Trophoblast cell (in vitro differentiated cells and primary cell): ENCODE measurements around the gene SERINC2.

Experiments
- DNase-seq, 2 donors: peaks; one replicate each; pipeline ENCODE4 v3.0.0-alpha.2; 2016
- H2AFZ ChIP-seq: 2 replicates; pipeline ENCODE4 v1.6.1; 2013; ENCODE audit warnings: low read length, moderate library complexity, mild to moderate bottlenecking; ENCODE audit not compliant: insufficient read depth, poor library complexity
- H2AK5ac ChIP-seq: 2 replicates; pipeline ENCODE4 v1.6.1; 2013; ENCODE audit warnings: mild to moderate bottlenecking, low read length
- H2BK120ac ChIP-seq: 2 replicates; pipeline ENCODE4 v1.6.1; 2013; ENCODE audit warnings: low read length, mild to moderate bottlenecking, moderate library complexity; ENCODE audit not compliant: insufficient read depth, poor library complexity
- H2BK12ac ChIP-seq: 2 replicates; pipeline ENCODE4 v1.6.1; 2013; ENCODE audit warnings: mild to moderate bottlenecking, low read length, moderate library complexity
- H2BK5ac ChIP-seq: 2 replicates; pipeline ENCODE4 v1.6.1; 2013; ENCODE audit warnings: low read length, low read depth, moderate library complexity, mild to moderate bottlenecking; ENCODE audit not compliant: poor library complexity
- H3K14ac ChIP-seq: 2 replicates; pipeline ENCODE4 v1.6.1; 2013; ENCODE audit warnings: mild to moderate bottlenecking, low read length
- H3K18ac ChIP-seq: 2 replicates; pipeline ENCODE4 v1.6.1; 2013; ENCODE audit warnings: mild to moderate bottlenecking, low read length
- H3K23ac ChIP-seq: 2 replicates; pipeline ENCODE4 v1.6.1; 2013; ENCODE audit warnings: low read length
- H3K27ac ChIP-seq: 2 replicates; pipeline ENCODE4 v1.5.1; 2013; ENCODE audit warnings: low read depth, mild to moderate bottlenecking, inconsistent platforms, low read length, moderate library complexity
- H3K27me3 ChIP-seq: 2 replicates; pipeline ENCODE4 v1.6.1; 2013; ENCODE audit warnings: inconsistent platforms, mild to moderate bottlenecking, low read length, moderate library complexity; ENCODE audit not compliant: insufficient read depth
- H3K36me3 ChIP-seq, 2 experiments: 1 replicate in 1 of 2; 2 replicates in 1 of 2; pipeline ENCODE4 v1.6.1; 2013; ENCODE audit warnings: low read length in 2 of 2, mild to moderate bottlenecking in 2 of 2, moderate library complexity in 1 of 2; ENCODE audit not compliant: insufficient read depth in 2 of 2, control insufficient read depth in 1 of 2
- H3K4ac ChIP-seq: 2 replicates; pipeline ENCODE4 v1.6.1; 2013; ENCODE audit warnings: low read depth, mild to moderate bottlenecking, low read length, moderate library complexity
- H3K4me1 ChIP-seq, 2 experiments: 1 replicate in 1 of 2; 2 replicates in 1 of 2; pipeline ENCODE4 v1.6.1; 2013; ENCODE audit warnings: low read length in 2 of 2, mild to moderate bottlenecking in 2 of 2, moderate library complexity in 1 of 2; ENCODE audit not compliant: insufficient read depth in 2 of 2, control insufficient read depth in 1 of 2
- H3K4me2 ChIP-seq: 2 replicates; pipeline ENCODE4 v1.6.1; 2013; ENCODE audit warnings: inconsistent platforms, mild to moderate bottlenecking, low read length, moderate library complexity
- H3K4me3 ChIP-seq: 2 replicates; pipeline ENCODE4 v1.5.1; 2013; ENCODE audit warnings: mild to moderate bottlenecking, low read depth, low read length, inconsistent platforms
- H3K79me1 ChIP-seq: one replicate; pipeline ENCODE4 v1.6.1; 2013; ENCODE audit warnings: low read length
- H3K79me2 ChIP-seq: 2 replicates; pipeline ENCODE4 v1.6.1; 2013; ENCODE audit warnings: low read length, mild to moderate bottlenecking; ENCODE audit not compliant: control insufficient read depth, insufficient read depth, poor library complexity
- H3K9ac ChIP-seq: 2 replicates; pipeline ENCODE4 v1.6.1; 2013; ENCODE audit warnings: mild to moderate bottlenecking, low read length
- H3K9me3 ChIP-seq: 2 replicates; pipeline ENCODE4 v1.6.1; 2013; ENCODE audit warnings: low read depth, mild to moderate bottlenecking, control low read depth, inconsistent platforms, low read length; ENCODE audit not compliant: insufficient read depth
- H4K12ac ChIP-seq: 2 replicates; pipeline ENCODE4 v1.6.1; 2013; ENCODE audit warnings: low read depth, mild to moderate bottlenecking, low read length, moderate library complexity
- H4K8ac ChIP-seq: 2 replicates; pipeline ENCODE4 v1.6.1; 2013; ENCODE audit warnings: low read depth, mild to moderate bottlenecking, low read length, moderate library complexity
- H4K91ac ChIP-seq: one replicate; pipeline ENCODE4 v1.6.1; 2013; ENCODE audit warnings: low read depth, mild to moderate bottlenecking, low read length, moderate library complexity
- WGBS: extraction: QIAGEN DNeasy Blood & Tissue Kit; methylation state at CpG from one replicate; pipeline ENCODE4 v1.1.7; 2013; ENCODE audit warnings: missing lambda C conversion rate; ENCODE audit not compliant: insufficient read length, insufficient coverage; ENCODE audit errors: extremely low coverage; 5-methylcytosine and 5-hydroxymethylcytosine counted together

The SERINC2 gene

DNA sequence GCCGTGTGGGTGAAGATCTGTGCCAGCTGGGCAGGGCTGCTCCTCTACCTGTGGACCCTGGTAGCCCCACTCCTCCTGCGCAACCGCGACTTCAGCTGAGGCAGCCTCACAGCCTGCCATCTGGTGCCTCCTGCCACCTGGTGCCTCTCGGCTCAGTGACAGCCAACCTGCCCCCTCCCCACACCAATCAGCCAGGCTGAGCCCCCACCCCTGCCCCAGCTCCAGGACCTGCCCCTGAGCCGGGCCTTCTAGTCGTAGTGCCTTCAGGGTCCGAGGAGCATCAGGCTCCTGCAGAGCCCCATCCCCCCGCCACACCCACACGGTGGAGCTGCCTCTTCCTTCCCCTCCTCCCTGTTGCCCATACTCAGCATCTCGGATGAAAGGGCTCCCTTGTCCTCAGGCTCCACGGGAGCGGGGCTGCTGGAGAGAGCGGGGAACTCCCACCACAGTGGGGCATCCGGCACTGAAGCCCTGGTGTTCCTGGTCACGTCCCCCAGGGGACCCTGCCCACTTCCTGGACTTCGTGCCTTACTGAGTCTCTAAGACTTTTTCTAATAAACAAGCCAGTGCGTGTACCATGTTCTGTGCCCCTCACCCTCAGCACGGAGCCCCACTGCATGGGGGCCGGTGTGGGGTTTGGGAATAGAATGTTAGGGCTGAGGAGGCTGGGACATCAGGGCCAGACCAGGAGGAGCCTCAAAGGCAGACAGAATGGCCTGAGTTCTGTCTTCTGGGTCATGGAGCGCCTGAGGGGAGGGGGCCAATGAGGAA is 21.3 kb downstream of the SERINC2 start:
- Histone ChIP-seq H4K8ac (no peak overlapping the region), H2AFZ (no peak overlapping the region), H3K4ac (no peak overlapping the region), H3K18ac (no peak overlapping the region), H2BK12ac (no peak overlapping the region), H3K27me3 (no peaks in the 10 kb centered on the region), H3K36me3 (peaks cover 24 to 34% of the 10 kb centered on the region in 2 experiments), H3K23ac (no peak overlapping the region), H3K79me2 (no peaks in the 10 kb centered on the region), H4K12ac (no peak overlapping the region), H2BK120ac (no peak overlapping the region), H4K91ac (no peak overlapping the region), H3K9me3 (peaks cover 2% of the 10 kb centered on the region), H3K79me1 (peaks cover 5% of the 10 kb centered on the region), H3K4me2 (no peak overlapping the region), H2BK5ac (no peak overlapping the region), H3K27ac (no peak overlapping the region), H3K4me1 (no peaks in the 10 kb centered on the region), H2AK5ac (no peak overlapping the region), H3K4me3 (no peak overlapping the region), H3K9ac (no peak overlapping the region), H3K14ac (no peak overlapping the region)
- no CpG with 5 or more reads among the region's 21 CpGs for WGBS
- DNase-seq: no peak

GRCh38 chr1:31434979-31435378 is 22.0 kb downstream of the SERINC2 start:
- no peak overlapping the region for H3K4ac ChIP-seq
- H3K14ac ChIP-seq: no peak overlapping the region
- H2BK12ac ChIP-seq: no peak overlapping the region
- no peak for DNase-seq
- H3K36me3 ChIP-seq: peaks cover 18 to 28% of the 10 kb centered on the region in 2 experiments
- no peak overlapping the region for H2AK5ac ChIP-seq
- no peak overlapping the region for H2BK120ac ChIP-seq
- H3K4me2 ChIP-seq: no peak overlapping the region
- H3K9me3 ChIP-seq: no peaks in the 10 kb centered on the region
- H3K4me1 ChIP-seq: no peaks in the 10 kb centered on the region
- H3K79me2 ChIP-seq: no peaks in the 10 kb centered on the region
- no peak overlapping the region for H4K12ac ChIP-seq
- no peaks in the 10 kb centered on the region for H3K27me3 ChIP-seq
- H3K79me1 ChIP-seq: peaks cover 5% of the 10 kb centered on the region
- no peak overlapping the region for H3K23ac ChIP-seq
- H3K18ac ChIP-seq: no peak overlapping the region
- no peak overlapping the region for H4K91ac ChIP-seq
- H2AFZ ChIP-seq: no peak overlapping the region
- H3K9ac ChIP-seq: no peak overlapping the region
- H3K4me3 ChIP-seq: no peak overlapping the region
- no CpG with 5 or more reads among the region's 12 CpGs for WGBS
- H4K8ac ChIP-seq: no peak overlapping the region
- no peak overlapping the region for H2BK5ac ChIP-seq
- H3K27ac ChIP-seq: no peak overlapping the region

GRCh38 chr1:31435471-31436409 is 22.7 kb downstream of the SERINC2 start:
- Histone ChIP-seq H3K9me3 (no peaks in the 10 kb centered on the region), H4K91ac (no peak overlapping the region), H3K4ac (no peak overlapping the region), H3K4me2 (no peak overlapping the region), H2BK120ac (no peak overlapping the region), H3K4me3 (no peak overlapping the region), H3K23ac (no peak overlapping the region), H3K14ac (no peak overlapping the region), H2BK12ac (no peak overlapping the region), H3K9ac (no peak overlapping the region), H4K12ac (no peak overlapping the region), H2BK5ac (no peak overlapping the region), H3K36me3 (peaks cover 18 to 28% of the 10 kb centered on the region in 2 experiments), H2AFZ (no peak overlapping the region), H3K79me1 (peaks cover 5% of the 10 kb centered on the region), H2AK5ac (no peak overlapping the region), H3K18ac (no peak overlapping the region), H3K4me1 (no peaks in the 10 kb centered on the region), H3K27me3 (no peaks in the 10 kb centered on the region), H3K27ac (no peak overlapping the region), H3K79me2 (no peaks in the 10 kb centered on the region), H4K8ac (no peak overlapping the region)
- DNase-seq: no peak
- no CpG with 5 or more reads among the region's 13 CpGs for WGBS

- H3K79me2 ChIP-seq: no peaks in the 10 kb centered on the region
- H3K4me3 ChIP-seq: no peak overlapping the region
- H2BK12ac ChIP-seq: no peak overlapping the region
- H2AK5ac ChIP-seq: no peak overlapping the region
- no peak overlapping the region for H3K18ac ChIP-seq
- H3K36me3 ChIP-seq: peaks cover 18 to 21% of the 10 kb centered on the region in 2 experiments
- H2AFZ ChIP-seq: no peak overlapping the region
- H3K27ac ChIP-seq: no peak overlapping the region
- H2BK5ac ChIP-seq: no peak overlapping the region
- H3K4me2 ChIP-seq: no peak overlapping the region
- H4K91ac ChIP-seq: no peak overlapping the region
- peaks cover 3% of the 10 kb centered on the region for H3K79me1 ChIP-seq
- no peak for DNase-seq
- no peaks in the 10 kb centered on the region for H3K27me3 ChIP-seq
- no peak overlapping the region for H3K4ac ChIP-seq
- peaks cover 0 to under 1% of the 10 kb centered on the region in 2 experiments for H3K4me1 ChIP-seq
- H3K9me3 ChIP-seq: no peaks in the 10 kb centered on the region
- no peak overlapping the region for H4K8ac ChIP-seq
- WGBS: no CpG with 5 or more reads among the region's 9 CpGs
- H2BK120ac ChIP-seq: no peak overlapping the region
- H3K23ac ChIP-seq: no peak overlapping the region
- no peak overlapping the region for H4K12ac ChIP-seq
- no peak overlapping the region for H3K14ac ChIP-seq
- no peak overlapping the region for H3K9ac ChIP-seq
Observed at GRCh38 chr1:31436596-31437432, 23.8 kb downstream of the SERINC2 start.
